Melanocyte of skin (primary cell): ENCODE measurements around the gene C9orf72. TPM values are rescaled to one million over a fixed set of nuclear protein-coding genes. Genes with fewer than 3 reads are reported as not detected.

Experiments
- total RNA-seq, 2 donors: library from RNA; depleted of rRNA; stranded (reverse); fragments of >200 nt; gene quantifications; 2 replicates each; pipeline ENCODE4 v1.2.3, GENCODE V29; 2012

Gene C9orf72
- 10 to 100 TPM; 11.4 to 12.7 TPM for total RNA-seq

GRCh38 chr9:27572918-27573633, at the start of gene C9orf72:
Gene C9orf72, minus strand, starts transcription at chr9:27573481. Its CDS starts 6,361 bp downstream, at chr9:27567120.

GRCh38 chr9:27529316-27530278, 43.7 kb downstream of the C9orf72 start, which contains the start of gene MOB3B:
Gene MOB3B, minus strand, starts transcription at chr9:27529814. Its CDS starts 74,264 bp downstream, at chr9:27455550.

GRCh38 chr9:27524236-27524635, 49.0 kb downstream of the C9orf72 start, which contains the start of gene IFNK:
Gene IFNK, plus strand, starts transcription at chr9:27524290. Its CDS starts 47 bp downstream, at chr9:27524337.

Other genes with a start within 250 kb of the C9orf72 start
- gene IFNK, start 49.2 kb downstream of the C9orf72 start, total RNA-seq: not detected
- 1 to 10 TPM; 6.7 to 8.6 TPM for gene MOB3B, start 43.7 kb downstream of the C9orf72 start, total RNA-seq